HCT116 (cell line): Measurements from ENCODE around the gene AIF1L. TPM values are rescaled to one million over a fixed set of nuclear protein-coding genes. Genes with fewer than 3 reads are reported as not detected.

Experiments
- ATAC-seq: fragments of 200-7000 bp; cut with Tn5 transposase; 2 replicates; pipeline ENCODE4 v1.9.1; 2020; ENCODE audit warnings: mild to moderate bottlenecking, moderate library complexity
- BruUV-seq: library from RNA; stranded (reverse); fragments of 400-500 nt; replicated peaks from 2 replicates; lab custom pipeline; 2021; lab: Mats Ljungman, UMichigan
- CTCF ChIA-PET: fragments of 300-600 bp; sonication (Branson Sonifier 250); formaldehyde crosslinking; loops from one replicate; lab custom pipeline; 2021; ENCODE audit warnings: antibody characterized with exemption; lab: Charles Lee
- POLR2A ChIA-PET: fragments of 300-600, 350-600 bp; sonication (Branson Sonifier 250); formaldehyde crosslinking; loops from one replicate; lab custom pipeline; 2021; ENCODE audit warnings: antibody characterized with exemption; lab: Charles Lee
- RAD21 ChIA-PET, 2 experiments: fragments of 300-600 bp; sonication (Branson Sonifier 250); formaldehyde crosslinking; loops; one replicate each; lab custom pipeline; 2023; ENCODE audit warnings: low total read pairs in 2 of 2; ENCODE audit not compliant: uncharacterized antibody in 2 of 2, unreplicated experiment in 2 of 2, low non-redundant PET in 1 of 2; lab: Charles Lee
- DNase-seq: peaks from one replicate; pipeline ENCODE4 v3.0.0-alpha.2; 2010; ENCODE audit warnings: low read depth, low spot score
- H2AFZ ChIP-seq: fragments of 200-600 bp; shearing (Covaris generic), sonication (generic); 2 replicates; pipeline ENCODE4 v1.6.1; 2017; ENCODE audit warnings: low read depth, mixed run types, mixed read lengths, antibody characterized with exemption, low read length; ENCODE audit not compliant: poor library complexity, severe bottlenecking
- H3K27ac ChIP-seq: 2 replicates; pipeline ENCODE4 v1.5.1; 2012; ENCODE audit warnings: low read depth, low read length
- H3K27me3 ChIP-seq: fragments of 200-600 bp; sonication (generic); 2 replicates; pipeline ENCODE4 v1.6.1; 2016; ENCODE audit warnings: mixed run types, low read length, mixed read lengths; ENCODE audit not compliant: insufficient read depth
- H3K36me3 ChIP-seq, 2 experiments: fragments of 200-500 bp in 1 of 2; fragments of 200-600 bp in 1 of 2; sonication (Bioruptor generic) in 1 of 2; sonication (generic) in 1 of 2; 2 replicates each; pipeline versions ENCODE4 v1.5.1 to v1.6.1; 2014 to 2016; ENCODE audit warnings: low read length in 2 of 2, inconsistent platforms in 1 of 2, mixed read lengths in 1 of 2, mixed run types in 1 of 2; ENCODE audit not compliant: insufficient read depth in 2 of 2, control insufficient read depth in 1 of 2
- H3K4me1 ChIP-seq, 2 experiments: fragments of 200-600 bp in 1 of 2; sonication (generic) in 1 of 2; 2 replicates each; pipeline versions ENCODE4 v1.5.1 to v1.6.1; 2012 to 2017; ENCODE audit warnings: low read length in 2 of 2, inconsistent platforms in 1 of 2, mild to moderate bottlenecking in 1 of 2, mixed read lengths in 1 of 2, mixed run types in 1 of 2, moderate library complexity in 1 of 2; ENCODE audit not compliant: insufficient read depth in 2 of 2, control insufficient read depth in 1 of 2
- H3K4me2 ChIP-seq: fragments of 200-600 bp; sonication (generic); 2 replicates; pipeline ENCODE4 v1.6.1; 2017; ENCODE audit warnings: mixed run types, low read length, mixed read lengths
- H3K4me3 ChIP-seq, 2 experiments: fragments of 200-600 bp in 1 of 2; sonication (generic) in 1 of 2; replicated peaks in 1 of 2; 2 replicates each; pipeline ENCODE4 v1.5.1; 2011 to 2016; ENCODE audit warnings: low read length in 2 of 2, control low read depth in 1 of 2, low read depth in 1 of 2, mild to moderate bottlenecking in 1 of 2, mixed read lengths in 1 of 2, mixed run types in 1 of 2
- H3K79me2 ChIP-seq: fragments of 200-600 bp; sonication (generic); 2 replicates; pipeline ENCODE4 v1.6.1; 2017; ENCODE audit warnings: mild to moderate bottlenecking, mixed run types, low read length, moderate library complexity, mixed read lengths; ENCODE audit not compliant: insufficient read depth
- H3K9ac ChIP-seq: fragments of 200-600 bp; sonication (generic); 2 replicates; pipeline ENCODE4 v1.6.1; 2016; ENCODE audit warnings: low read length, mixed read lengths
- H3K9me2 ChIP-seq: fragments of 200-600 bp; sonication (generic), shearing (Covaris generic); 2 replicates; pipeline ENCODE4 v1.6.1; 2017; ENCODE audit warnings: mixed run types, mild to moderate bottlenecking, moderate library complexity; ENCODE audit not compliant: insufficient read depth
- H3K9me3 ChIP-seq, 2 experiments: fragments of 200-500 bp in 1 of 2; fragments of 200-600 bp in 1 of 2; sonication (Bioruptor generic) in 1 of 2; sonication (generic) in 1 of 2; 2 replicates each; pipeline ENCODE4 v1.6.1; 2014 to 2017; ENCODE audit warnings: low read length in 2 of 2, mixed read lengths in 2 of 2, inconsistent platforms in 1 of 2, low read depth in 1 of 2, mild to moderate bottlenecking in 1 of 2, mixed run types in 1 of 2, moderate library complexity in 1 of 2; ENCODE audit not compliant: control insufficient read depth in 1 of 2, insufficient read depth in 1 of 2
- H4K20me1 ChIP-seq: fragments of 200-600 bp; sonication (generic), shearing (Covaris generic); 2 replicates; pipeline ENCODE4 v1.6.1; 2017; ENCODE audit warnings: mixed run types, mild to moderate bottlenecking, moderate library complexity; ENCODE audit not compliant: insufficient read depth
- CBX3 ChIP-seq: IDR thresholded peaks from 2 replicates; pipeline ENCODE4 v1.6.1; 2012; ENCODE audit warnings: low read depth
- CEBPB ChIP-seq: IDR thresholded peaks from 2 replicates; pipeline ENCODE4 v1.6.1; 2012; ENCODE audit warnings: low read depth
- EGR1 ChIP-seq: IDR thresholded peaks from 2 replicates; pipeline ENCODE4 v1.6.1; 2012; ENCODE audit warnings: low read depth
- EZH2 ChIP-seq: fragments of 200-600 bp; sonication (generic); IDR thresholded peaks from 2 replicates; pipeline ENCODE4 v1.6.1; 2017; ENCODE audit warnings: antibody characterized with exemption, mixed run types
- JUND ChIP-seq: IDR thresholded peaks from 2 replicates; pipeline ENCODE4 v1.6.1; 2012
- POLR2AphosphoS5 ChIP-seq: IDR thresholded peaks from 2 replicates; pipeline ENCODE4 v1.6.1; 2011; ENCODE audit warnings: mild to moderate bottlenecking, low read depth, low read length, moderate library complexity
- RAD21 ChIP-seq: IDR thresholded peaks from 2 replicates; pipeline ENCODE4 v1.6.1; 2012; ENCODE audit warnings: low read depth, mild to moderate bottlenecking
- SP1 ChIP-seq: IDR thresholded peaks from 2 replicates; pipeline ENCODE4 v1.6.1; 2012; ENCODE audit warnings: low read depth
- YY1 ChIP-seq: IDR thresholded peaks from 2 replicates; pipeline ENCODE4 v1.6.1; 2011; ENCODE audit warnings: low read length, low read depth, moderate library complexity, mild to moderate bottlenecking; ENCODE audit not compliant: insufficient replicate concordance; ENCODE audit errors: extremely low read depth
- ZFX ChIP-seq: fragments of 450-650 bp; IDR thresholded peaks from 2 replicates; pipeline ENCODE4 v1.6.1; 2017
- ZNF274 ChIP-seq: fragments of 200-500 bp; sonication (Bioruptor generic); IDR thresholded peaks from 2 replicates; pipeline ENCODE4 v1.6.1; 2014; ENCODE audit warnings: mild to moderate bottlenecking, low read depth, low read length, inconsistent platforms
- intact Hi-C: fragments of 100-400 bp; cut with micrococcal nuclease; formaldehyde crosslinking; loops from 2 replicates; pipeline ENCODE4 v1.10.0; 2022
- total RNA-seq: library from RNA; stranded (reverse); gene quantifications from one replicate; pipeline ENCODE4 v1.2.1, GENCODE V29; 2021; ENCODE audit not compliant: unreplicated experiment
- TF ChIP-seq, protein P1 (sequence below): IDR thresholded peaks from 2 replicates; pipeline ENCODE4 v1.6.1; 2011; ENCODE audit warnings: mild to moderate bottlenecking, low read length, moderate library complexity; ENCODE audit not compliant: insufficient replicate concordance; ENCODE audit errors: extremely low read depth
- TF ChIP-seq, protein P2 (sequence below), 3 experiments: fragments of 200-600 bp in 1 of 3; sonication (generic) in 1 of 3; IDR thresholded peaks in 2 of 3; conservative IDR thresholded peaks in 1 of 3; 2 replicates each; pipeline ENCODE4 v1.5.1; 2012 to 2017; ENCODE audit warnings: low read depth in 2 of 3, low read length in 2 of 3, antibody characterized with exemption in 1 of 3, borderline replicate concordance in 1 of 3, control low read depth in 1 of 3, mild to moderate bottlenecking in 1 of 3, mixed read lengths in 1 of 3, mixed run types in 1 of 3, moderate library complexity in 1 of 3; ENCODE audit not compliant: insufficient read depth in 1 of 3
- TF ChIP-seq, protein P3 (sequence below): IDR thresholded peaks from 2 replicates; pipeline ENCODE4 v1.6.1; 2012; ENCODE audit warnings: low read depth
- TF ChIP-seq, protein P4 (sequence below): IDR thresholded peaks from 2 replicates; pipeline ENCODE4 v1.6.1; 2012
- TF ChIP-seq, protein P5 (sequence below): IDR thresholded peaks from 2 replicates; pipeline ENCODE4 v1.6.1; 2012

Gene AIF1L
- total RNA-seq, 1 experiment from 2014 or later: 34.0 TPM

DNA sequence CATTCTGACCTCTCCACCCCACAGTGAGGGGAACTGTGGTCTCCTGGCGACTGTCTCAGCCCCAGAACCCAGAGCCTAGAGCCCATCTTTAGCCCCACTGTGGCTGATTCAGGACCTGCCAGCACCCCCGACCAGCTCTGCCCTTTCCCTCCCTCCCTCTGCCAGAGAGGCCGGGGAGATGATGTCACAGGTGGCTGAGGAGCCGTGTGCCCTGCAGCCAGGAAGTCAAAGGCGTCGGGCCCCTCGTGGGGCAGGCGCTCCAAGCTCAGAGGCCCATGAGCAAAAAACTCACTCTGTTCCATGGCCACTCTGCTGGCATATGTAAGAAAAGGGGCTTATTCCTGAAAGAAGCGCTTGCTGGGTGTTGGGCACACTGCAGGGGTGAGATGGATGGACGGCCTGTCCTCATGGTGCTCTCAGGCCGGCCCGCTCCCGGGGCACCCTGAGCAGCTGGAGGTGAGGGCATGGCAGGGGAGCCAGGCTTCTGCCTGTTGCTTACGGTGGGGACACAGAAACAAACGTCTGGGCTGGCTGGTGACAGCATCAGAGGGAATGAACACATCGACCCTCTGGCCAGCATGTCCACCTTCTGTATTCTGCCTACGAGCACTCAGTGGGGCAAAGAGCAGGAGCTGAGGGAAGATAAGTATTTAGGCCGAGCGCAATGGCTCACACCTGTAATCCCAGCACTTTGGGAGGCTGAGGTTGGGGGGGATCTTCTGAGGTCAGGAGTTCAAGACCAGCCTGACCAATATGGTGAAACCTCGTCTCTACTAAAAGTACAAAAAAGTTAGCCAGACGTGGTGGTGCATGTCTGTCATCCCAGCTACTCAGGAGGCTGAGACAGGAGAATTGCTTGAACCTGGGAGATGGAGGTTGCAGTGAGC, 46.3 kb upstream of the AIF1L start (continued):
- TF ChIP-seq, protein P1, sequence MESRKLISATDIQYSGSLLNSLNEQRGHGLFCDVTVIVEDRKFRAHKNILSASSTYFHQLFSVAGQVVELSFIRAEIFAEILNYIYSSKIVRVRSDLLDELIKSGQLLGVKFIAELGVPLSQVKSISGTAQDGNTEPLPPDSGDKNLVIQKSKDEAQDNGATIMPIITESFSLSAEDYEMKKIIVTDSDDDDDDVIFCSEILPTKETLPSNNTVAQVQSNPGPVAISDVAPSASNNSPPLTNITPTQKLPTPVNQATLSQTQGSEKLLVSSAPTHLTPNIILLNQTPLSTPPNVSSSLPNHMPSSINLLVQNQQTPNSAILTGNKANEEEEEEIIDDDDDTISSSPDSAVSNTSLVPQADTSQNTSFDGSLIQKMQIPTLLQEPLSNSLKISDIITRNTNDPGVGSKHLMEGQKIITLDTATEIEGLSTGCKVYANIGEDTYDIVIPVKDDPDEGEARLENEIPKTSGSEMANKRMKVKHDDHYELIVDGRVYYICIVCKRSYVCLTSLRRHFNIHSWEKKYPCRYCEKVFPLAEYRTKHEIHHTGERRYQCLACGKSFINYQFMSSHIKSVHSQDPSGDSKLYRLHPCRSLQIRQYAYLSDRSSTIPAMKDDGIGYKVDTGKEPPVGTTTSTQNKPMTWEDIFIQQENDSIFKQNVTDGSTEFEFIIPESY: no peak
- TF ChIP-seq ZFX: no peak
- TF ChIP-seq, protein P2, sequence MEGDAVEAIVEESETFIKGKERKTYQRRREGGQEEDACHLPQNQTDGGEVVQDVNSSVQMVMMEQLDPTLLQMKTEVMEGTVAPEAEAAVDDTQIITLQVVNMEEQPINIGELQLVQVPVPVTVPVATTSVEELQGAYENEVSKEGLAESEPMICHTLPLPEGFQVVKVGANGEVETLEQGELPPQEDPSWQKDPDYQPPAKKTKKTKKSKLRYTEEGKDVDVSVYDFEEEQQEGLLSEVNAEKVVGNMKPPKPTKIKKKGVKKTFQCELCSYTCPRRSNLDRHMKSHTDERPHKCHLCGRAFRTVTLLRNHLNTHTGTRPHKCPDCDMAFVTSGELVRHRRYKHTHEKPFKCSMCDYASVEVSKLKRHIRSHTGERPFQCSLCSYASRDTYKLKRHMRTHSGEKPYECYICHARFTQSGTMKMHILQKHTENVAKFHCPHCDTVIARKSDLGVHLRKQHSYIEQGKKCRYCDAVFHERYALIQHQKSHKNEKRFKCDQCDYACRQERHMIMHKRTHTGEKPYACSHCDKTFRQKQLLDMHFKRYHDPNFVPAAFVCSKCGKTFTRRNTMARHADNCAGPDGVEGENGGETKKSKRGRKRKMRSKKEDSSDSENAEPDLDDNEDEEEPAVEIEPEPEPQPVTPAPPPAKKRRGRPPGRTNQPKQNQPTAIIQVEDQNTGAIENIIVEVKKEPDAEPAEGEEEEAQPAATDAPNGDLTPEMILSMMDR (IDR thresholded peaks at IDR 0.05 in 2 of 3, conservative IDR thresholded peaks at IDR 0.05 in 1 of 3; ENCODE audit: borderline replicate concordance in 1 of 3, insufficient read depth in 1 of 3, low read depth in 2 of 3, low read length in 2 of 3): no peak
- TF ChIP-seq CBX3: no peak
- no peak for TF ChIP-seq EGR1
- TF ChIP-seq EZH2: no peak

DNA sequence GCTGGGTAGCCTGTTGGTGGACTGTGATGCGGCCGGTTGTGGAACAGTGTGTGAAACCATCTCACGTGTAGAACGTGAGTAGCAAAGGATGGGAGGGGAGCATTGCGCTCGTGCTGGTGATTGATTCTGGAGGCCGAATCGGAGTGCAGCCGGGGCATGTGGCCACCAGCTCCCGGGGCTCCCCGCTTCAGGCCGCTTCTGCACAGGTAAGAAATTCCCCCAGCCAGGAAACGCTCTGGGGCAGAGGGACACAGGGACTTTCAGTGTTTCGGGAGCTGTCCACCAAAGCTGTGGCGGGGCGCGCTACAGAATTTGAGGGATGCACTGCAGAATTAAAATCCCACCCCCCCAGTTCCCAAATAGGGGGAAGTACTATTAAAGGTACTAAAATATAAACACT, 45.5 kb upstream of the AIF1L start:
- H3K27ac ChIP-seq: no peak overlapping the region
- H3K4me3 ChIP-seq: no peak overlapping the region
- H4K20me1 ChIP-seq: no peaks in the 10 kb centered on the region
- ATAC-seq (no peak), DNase-seq (no peak)
- ChIA-PET POLR2A (no interaction called here), RAD21 (no interaction called here), CTCF (interaction anchor here (1.1 kb wide), 1 partner anchor 181 kb away, joined by 3 read pairs; no protein-coding TSS in a partner anchor)
- H3K27me3 ChIP-seq: no peaks in the 10 kb centered on the region
- intact Hi-C loops: no loop called here
- no peaks in the 10 kb centered on the region for H3K9me3 ChIP-seq
- H2AFZ ChIP-seq: no peak overlapping the region
- no peak overlapping the region for H3K4me2 ChIP-seq
- H3K36me3 ChIP-seq: no peaks in the 10 kb centered on the region
- TF ChIP-seq SP1 (no peak), EGR1 (no peak), CEBPB (no peak), EZH2 (no peak), CBX3 (no peak), ZNF274 (no peak), RAD21 (no peak), JUND (no peak), YY1 (no peak), POLR2AphosphoS5 (no peak), ZFX (no peak)
- TF ChIP-seq, protein P3, sequence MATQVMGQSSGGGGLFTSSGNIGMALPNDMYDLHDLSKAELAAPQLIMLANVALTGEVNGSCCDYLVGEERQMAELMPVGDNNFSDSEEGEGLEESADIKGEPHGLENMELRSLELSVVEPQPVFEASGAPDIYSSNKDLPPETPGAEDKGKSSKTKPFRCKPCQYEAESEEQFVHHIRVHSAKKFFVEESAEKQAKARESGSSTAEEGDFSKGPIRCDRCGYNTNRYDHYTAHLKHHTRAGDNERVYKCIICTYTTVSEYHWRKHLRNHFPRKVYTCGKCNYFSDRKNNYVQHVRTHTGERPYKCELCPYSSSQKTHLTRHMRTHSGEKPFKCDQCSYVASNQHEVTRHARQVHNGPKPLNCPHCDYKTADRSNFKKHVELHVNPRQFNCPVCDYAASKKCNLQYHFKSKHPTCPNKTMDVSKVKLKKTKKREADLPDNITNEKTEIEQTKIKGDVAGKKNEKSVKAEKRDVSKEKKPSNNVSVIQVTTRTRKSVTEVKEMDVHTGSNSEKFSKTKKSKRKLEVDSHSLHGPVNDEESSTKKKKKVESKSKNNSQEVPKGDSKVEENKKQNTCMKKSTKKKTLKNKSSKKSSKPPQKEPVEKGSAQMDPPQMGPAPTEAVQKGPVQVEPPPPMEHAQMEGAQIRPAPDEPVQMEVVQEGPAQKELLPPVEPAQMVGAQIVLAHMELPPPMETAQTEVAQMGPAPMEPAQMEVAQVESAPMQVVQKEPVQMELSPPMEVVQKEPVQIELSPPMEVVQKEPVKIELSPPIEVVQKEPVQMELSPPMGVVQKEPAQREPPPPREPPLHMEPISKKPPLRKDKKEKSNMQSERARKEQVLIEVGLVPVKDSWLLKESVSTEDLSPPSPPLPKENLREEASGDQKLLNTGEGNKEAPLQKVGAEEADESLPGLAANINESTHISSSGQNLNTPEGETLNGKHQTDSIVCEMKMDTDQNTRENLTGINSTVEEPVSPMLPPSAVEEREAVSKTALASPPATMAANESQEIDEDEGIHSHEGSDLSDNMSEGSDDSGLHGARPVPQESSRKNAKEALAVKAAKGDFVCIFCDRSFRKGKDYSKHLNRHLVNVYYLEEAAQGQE: no peak
- TF ChIP-seq, protein P4, sequence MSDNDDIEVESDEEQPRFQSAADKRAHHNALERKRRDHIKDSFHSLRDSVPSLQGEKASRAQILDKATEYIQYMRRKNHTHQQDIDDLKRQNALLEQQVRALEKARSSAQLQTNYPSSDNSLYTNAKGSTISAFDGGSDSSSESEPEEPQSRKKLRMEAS: no peak
- TF ChIP-seq, protein P5, sequence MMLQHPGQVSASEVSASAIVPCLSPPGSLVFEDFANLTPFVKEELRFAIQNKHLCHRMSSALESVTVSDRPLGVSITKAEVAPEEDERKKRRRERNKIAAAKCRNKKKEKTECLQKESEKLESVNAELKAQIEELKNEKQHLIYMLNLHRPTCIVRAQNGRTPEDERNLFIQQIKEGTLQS: no peak
- H3K4me1 ChIP-seq: peaks cover 6 to 14% of the 10 kb centered on the region in 2 experiments; a peak in 3 of 4 replicates
- H3K9ac ChIP-seq: no peak overlapping the region
- H3K9me2 ChIP-seq: no peaks in the 10 kb centered on the region
- BruUV-seq: no TSS peak
- no peaks in the 10 kb centered on the region for H3K79me2 ChIP-seq
